Measurements from ENCODE around the gene EFNA3.

The EFNA3 gene

DNA sequence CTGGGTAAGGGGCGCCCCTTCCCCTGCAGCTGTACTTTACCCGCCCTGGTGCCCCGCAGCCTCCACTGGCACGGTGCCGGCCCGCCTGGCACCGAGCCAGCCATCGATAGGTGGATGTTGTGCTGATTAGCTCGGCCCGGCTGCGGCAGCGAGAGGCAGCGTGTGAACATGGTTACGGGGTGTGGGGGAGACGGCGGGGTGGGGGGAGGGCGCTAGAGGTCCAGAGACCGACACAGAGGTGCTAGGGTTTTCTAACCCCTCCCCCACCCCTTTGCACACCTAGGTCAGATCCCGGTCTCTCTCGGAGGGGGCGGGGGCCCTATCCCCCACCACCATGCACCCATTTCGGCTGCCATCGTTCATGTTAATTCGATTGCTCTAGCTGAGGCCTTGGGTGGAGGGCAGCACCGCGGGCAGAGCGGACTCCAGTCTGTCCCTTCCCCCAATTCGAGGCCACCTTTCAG is 8.4 kb upstream of the EFNA3 start:
- Histone ChIP-seq H3K9me3 (ENCODE audit: control insufficient read depth in 2 of 2, low read length in 2 of 2) (no peaks in the 10 kb centered on the region), H3K36me3 (ENCODE audit: control insufficient read depth in 2 of 2, insufficient read depth in 2 of 2, low read length in 2 of 2) (peaks cover 0 to 2% of the 10 kb centered on the region in 2 donors), H3K4me1 (ENCODE audit: control insufficient read depth, insufficient read depth, low read length) (peaks cover 13% of the 10 kb centered on the region), H3K4me3 (ENCODE audit: low read length in 2 of 2) (peak overlapping the region; percentile 71 to 74), H3K27me3 (ENCODE audit: control insufficient read depth in 1 of 2, insufficient read depth in 2 of 2, low read length in 2 of 2) (no peaks in the 10 kb centered on the region), H3K27ac (ENCODE audit: low read length) (peak overlapping the region; percentile 24), H3K9ac (ENCODE audit: low read length in 2 of 2) (peak overlapping the region; percentile 68 to 81)

DNA sequence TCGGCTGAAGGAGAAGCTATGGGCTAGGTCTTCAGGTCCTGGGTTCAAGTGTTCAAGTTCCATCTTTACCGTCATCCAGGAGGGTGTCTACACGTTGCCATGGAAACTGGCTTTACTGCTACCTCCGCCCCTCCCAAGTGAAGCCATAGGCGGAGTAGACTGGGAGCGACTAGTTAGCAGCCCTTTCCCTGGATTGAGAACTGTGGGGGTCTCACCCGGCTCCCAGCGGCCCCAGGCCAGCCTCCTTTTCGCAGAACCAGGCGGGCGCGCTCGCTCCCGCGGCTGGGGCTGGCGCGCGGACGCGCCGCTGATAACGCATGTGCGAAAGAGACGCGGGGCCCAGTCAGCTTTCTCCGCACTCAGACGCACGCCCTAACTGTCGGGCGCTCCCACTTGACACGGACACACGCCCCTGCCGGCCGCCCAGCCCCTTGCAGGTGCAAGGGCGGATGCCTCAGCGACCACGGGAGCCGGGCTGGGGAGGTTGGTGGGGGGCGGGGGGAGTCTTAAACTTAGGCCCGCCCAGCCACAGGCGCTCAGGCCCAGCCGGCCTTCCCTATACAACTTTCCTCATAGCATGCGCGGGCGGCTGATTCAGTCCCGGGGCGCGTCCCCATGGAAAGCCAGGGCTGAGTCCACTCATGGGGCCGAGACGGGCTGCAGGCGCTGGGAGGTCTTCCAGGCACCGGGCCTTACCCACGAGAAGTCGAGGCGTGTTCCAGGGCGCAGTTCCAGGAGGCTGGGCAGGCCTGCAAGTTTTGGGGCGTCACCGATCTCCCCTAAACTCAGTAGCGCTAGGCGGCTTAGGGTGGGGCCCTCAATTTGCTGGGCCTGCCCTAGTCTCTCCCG is 7.7 kb upstream of the EFNA3 start:
- Histone ChIP-seq H3K9me3 (ENCODE audit: control insufficient read depth in 2 of 2, low read length in 2 of 2) (no peaks in the 10 kb centered on the region), H3K36me3 (ENCODE audit: control insufficient read depth in 2 of 2, insufficient read depth in 2 of 2, low read length in 2 of 2) (peaks cover 0 to 2% of the 10 kb centered on the region in 2 donors), H3K27ac (ENCODE audit: low read length) (peak overlapping the region; percentile 24), H3K9ac (ENCODE audit: low read length in 2 of 2) (peak overlapping the region; percentile 68 to 81), H3K4me1 (ENCODE audit: control insufficient read depth, insufficient read depth, low read length) (peaks cover 13% of the 10 kb centered on the region), H3K4me3 (ENCODE audit: low read length in 2 of 2) (peak overlapping the region; percentile 71 to 74), H3K27me3 (ENCODE audit: control insufficient read depth in 1 of 2, insufficient read depth in 2 of 2, low read length in 2 of 2) (no peaks in the 10 kb centered on the region)

DNA sequence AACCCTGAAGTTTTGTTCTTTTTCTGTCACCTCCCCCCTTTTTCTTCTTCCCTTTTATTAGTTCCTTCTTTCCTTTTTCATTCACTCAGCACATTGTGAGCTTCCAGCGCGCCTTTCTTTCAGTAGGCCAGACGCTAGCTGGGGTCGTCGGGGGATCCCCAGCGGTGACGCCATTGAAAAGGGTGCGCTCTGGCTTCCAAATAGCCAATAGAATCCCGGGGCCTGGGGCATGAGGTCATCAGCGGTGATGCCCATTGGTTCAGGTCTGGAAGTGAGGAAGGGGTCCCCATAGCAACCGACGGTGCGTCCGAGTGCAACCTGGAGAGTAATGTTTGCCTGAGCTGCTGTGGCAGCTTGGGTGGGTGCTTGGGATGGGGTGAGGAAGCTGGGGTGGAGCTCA is 6.9 kb upstream of the EFNA3 start:
- H3K9me3 ChIP-seq (ENCODE audit: control insufficient read depth in 2 of 2, low read length in 2 of 2), result no peaks in the 10 kb centered on the region
- peaks cover 0 to 2% of the 10 kb centered on the region in 2 donors for H3K36me3 ChIP-seq (ENCODE audit: control insufficient read depth in 2 of 2, insufficient read depth in 2 of 2, low read length in 2 of 2)
- peak overlapping the region in 1 of 2 donors; percentile 68 for H3K9ac ChIP-seq (ENCODE audit: low read length in 2 of 2)
- H3K27ac ChIP-seq (ENCODE audit: low read length), result no peak overlapping the region
- no peak overlapping the region for H3K4me3 ChIP-seq (ENCODE audit: low read length in 2 of 2)
- peaks cover 13% of the 10 kb centered on the region for H3K4me1 ChIP-seq (ENCODE audit: control insufficient read depth, insufficient read depth, low read length)
- H3K27me3 ChIP-seq (ENCODE audit: control insufficient read depth in 1 of 2, insufficient read depth in 2 of 2, low read length in 2 of 2), result no peaks in the 10 kb centered on the region

DNA sequence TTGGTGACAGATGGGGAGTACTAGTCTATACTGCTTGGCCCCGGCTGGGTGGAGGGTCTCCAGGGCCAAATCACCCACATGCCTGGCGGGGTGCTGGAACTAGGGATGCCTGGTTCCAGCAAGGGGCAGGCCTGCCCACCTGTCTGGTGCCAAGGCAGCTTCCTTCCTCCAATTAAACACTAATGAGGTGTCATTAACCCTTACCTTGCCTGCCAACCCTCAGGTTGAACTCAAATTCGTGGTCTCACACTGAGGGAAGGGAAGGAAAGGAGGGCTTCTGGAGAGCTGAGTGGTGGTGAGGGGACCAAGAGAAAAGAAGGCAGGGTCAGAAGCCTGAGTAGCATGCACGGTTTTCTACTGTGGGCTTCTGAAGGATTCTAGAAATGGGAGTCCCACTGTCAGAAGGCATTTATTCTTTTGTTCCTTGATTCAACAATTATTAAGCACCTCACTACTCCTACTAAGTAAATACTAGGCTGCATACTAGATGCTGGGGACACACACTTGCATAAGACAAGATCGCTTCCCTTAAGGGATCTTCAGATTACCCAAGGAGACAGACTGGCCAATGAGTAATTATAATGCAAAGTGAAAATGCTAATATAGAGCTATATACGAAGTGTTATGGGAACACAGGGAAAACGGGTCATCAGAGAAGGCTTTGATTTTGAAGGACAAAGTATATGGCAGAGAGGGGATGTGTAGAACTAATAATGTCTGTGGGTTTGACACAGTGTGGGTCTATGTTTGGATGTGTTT is 5.9 kb upstream of the EFNA3 start:
- Histone ChIP-seq H3K9ac (ENCODE audit: low read length in 2 of 2) (no peak overlapping the region), H3K9me3 (ENCODE audit: control insufficient read depth in 2 of 2, low read length in 2 of 2) (no peaks in the 10 kb centered on the region), H3K27me3 (ENCODE audit: control insufficient read depth in 1 of 2, insufficient read depth in 2 of 2, low read length in 2 of 2) (no peaks in the 10 kb centered on the region), H3K4me1 (ENCODE audit: control insufficient read depth, insufficient read depth, low read length) (peaks cover 13% of the 10 kb centered on the region), H3K27ac (ENCODE audit: low read length) (no peak overlapping the region), H3K36me3 (ENCODE audit: control insufficient read depth in 2 of 2, insufficient read depth in 2 of 2, low read length in 2 of 2) (no peaks in the 10 kb centered on the region), H3K4me3 (ENCODE audit: low read length in 2 of 2) (no peak overlapping the region)

DNA sequence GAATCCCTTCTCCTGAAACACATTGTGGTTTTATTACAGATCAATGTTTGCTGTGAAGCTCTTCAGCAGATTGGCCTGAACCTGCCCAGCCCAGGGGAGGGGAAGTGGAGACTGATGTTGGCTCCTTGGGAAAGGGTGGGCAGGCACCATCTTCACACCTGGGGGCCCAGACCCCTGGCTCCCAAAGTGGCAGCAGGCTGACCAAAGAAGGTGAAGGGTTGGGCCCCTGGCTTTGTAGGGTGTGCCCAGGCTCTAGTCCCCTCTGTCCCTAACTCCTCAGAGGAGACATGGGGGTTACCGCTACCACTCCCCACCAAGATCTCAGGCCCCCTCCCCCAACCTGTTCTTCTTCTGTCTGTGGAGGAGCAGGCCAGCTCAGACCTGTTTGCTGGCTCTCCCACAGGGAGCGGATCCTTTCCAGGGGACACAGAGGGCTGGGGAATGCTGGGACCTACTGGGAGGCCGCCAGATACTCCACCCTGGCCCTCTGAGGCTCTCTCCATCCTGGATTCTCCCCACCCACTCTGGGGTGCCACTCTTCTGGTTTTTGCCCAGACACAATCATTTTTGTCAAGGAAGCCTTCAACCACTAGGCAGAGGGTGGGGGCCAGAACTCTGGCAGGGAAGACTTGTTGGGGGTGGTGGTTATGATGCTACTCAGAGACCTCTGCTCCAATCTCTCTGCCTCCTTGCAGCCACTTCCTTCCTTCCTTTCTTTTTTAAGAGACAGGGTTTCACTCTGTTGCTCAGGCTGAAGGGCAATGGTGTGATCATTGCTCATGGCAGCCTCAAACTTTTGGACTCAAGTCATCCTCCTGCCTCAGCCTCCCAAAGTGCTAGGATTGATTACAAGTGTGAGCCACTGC is 5.0 kb upstream of the EFNA3 start:
- H3K36me3 ChIP-seq (ENCODE audit: control insufficient read depth in 2 of 2, insufficient read depth in 2 of 2, low read length in 2 of 2), result no peaks in the 10 kb centered on the region
- no peaks in the 10 kb centered on the region for H3K27me3 ChIP-seq (ENCODE audit: control insufficient read depth in 1 of 2, insufficient read depth in 2 of 2, low read length in 2 of 2)
- no peak overlapping the region for H3K27ac ChIP-seq (ENCODE audit: low read length)
- H3K4me3 ChIP-seq (ENCODE audit: low read length in 2 of 2), result no peak overlapping the region
- H3K4me1 ChIP-seq (ENCODE audit: control insufficient read depth, insufficient read depth, low read length), result peaks cover 15% of the 10 kb centered on the region
- H3K9ac ChIP-seq (ENCODE audit: low read length in 2 of 2), result no peak overlapping the region
- H3K9me3 ChIP-seq (ENCODE audit: control insufficient read depth in 2 of 2, low read length in 2 of 2), result no peaks in the 10 kb centered on the region

DNA sequence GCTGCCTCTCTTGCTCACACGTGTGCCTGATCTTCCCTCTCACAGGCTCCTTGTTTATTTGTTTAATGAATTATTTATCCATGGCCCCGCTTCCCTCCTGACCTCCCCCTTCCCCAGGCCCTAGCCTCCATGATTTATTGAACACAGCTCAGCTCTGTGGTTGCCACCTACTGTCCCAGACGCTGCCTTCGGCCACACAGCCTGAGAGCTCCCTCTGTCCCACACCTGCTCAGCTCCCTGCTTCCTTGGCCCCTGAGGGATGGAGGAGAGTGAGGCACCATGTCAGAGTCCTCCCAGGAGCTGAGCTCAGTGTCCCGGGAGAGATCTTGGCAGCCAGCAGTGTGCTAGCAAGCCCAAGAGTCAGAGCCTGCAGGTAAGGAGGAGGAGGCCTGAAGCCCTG is 3.1 kb upstream of the EFNA3 start:
- Histone ChIP-seq H3K9me3 (ENCODE audit: control insufficient read depth in 2 of 2, low read length in 2 of 2) (no peaks in the 10 kb centered on the region), H3K4me3 (ENCODE audit: low read length in 2 of 2) (no peak overlapping the region), H3K4me1 (ENCODE audit: control insufficient read depth, insufficient read depth, low read length) (peaks cover 30% of the 10 kb centered on the region), H3K9ac (ENCODE audit: low read length in 2 of 2) (no peak overlapping the region), H3K36me3 (ENCODE audit: control insufficient read depth in 2 of 2, insufficient read depth in 2 of 2, low read length in 2 of 2) (no peaks in the 10 kb centered on the region), H3K27me3 (ENCODE audit: control insufficient read depth in 1 of 2, insufficient read depth in 2 of 2, low read length in 2 of 2) (peaks cover 12 to 17% of the 10 kb centered on the region in 2 donors), H3K27ac (ENCODE audit: low read length) (no peak overlapping the region)

DNA sequence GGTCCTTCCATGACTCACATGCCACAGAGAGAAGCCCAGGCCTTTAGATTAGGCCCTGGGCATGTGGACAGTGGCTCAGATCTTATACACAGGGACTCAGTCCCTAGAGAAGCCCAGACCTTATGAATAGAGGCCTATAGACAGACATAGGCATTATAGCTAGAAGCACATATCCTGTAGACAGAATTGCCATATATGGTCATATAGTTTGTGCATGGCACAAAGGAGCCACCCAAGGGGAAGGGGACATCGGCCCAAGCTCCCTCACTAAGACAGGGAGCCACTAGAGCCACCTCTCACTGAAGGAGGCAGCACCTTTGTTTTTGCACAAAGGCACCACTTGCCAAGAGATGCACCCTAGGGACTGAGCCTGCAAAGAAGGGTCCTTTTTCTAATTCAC is 2.3 kb upstream of the EFNA3 start:
- Histone ChIP-seq H3K4me1 (ENCODE audit: control insufficient read depth, insufficient read depth, low read length) (peaks cover 30% of the 10 kb centered on the region), H3K4me3 (ENCODE audit: low read length in 2 of 2) (no peak overlapping the region), H3K36me3 (ENCODE audit: control insufficient read depth in 2 of 2, insufficient read depth in 2 of 2, low read length in 2 of 2) (no peaks in the 10 kb centered on the region), H3K27me3 (ENCODE audit: control insufficient read depth in 1 of 2, insufficient read depth in 2 of 2, low read length in 2 of 2) (peaks cover 20 to 25% of the 10 kb centered on the region in 2 donors), H3K9ac (ENCODE audit: low read length in 2 of 2) (no peak overlapping the region), H3K27ac (ENCODE audit: low read length) (no peak overlapping the region), H3K9me3 (ENCODE audit: control insufficient read depth in 2 of 2, low read length in 2 of 2) (no peaks in the 10 kb centered on the region)

DNA sequence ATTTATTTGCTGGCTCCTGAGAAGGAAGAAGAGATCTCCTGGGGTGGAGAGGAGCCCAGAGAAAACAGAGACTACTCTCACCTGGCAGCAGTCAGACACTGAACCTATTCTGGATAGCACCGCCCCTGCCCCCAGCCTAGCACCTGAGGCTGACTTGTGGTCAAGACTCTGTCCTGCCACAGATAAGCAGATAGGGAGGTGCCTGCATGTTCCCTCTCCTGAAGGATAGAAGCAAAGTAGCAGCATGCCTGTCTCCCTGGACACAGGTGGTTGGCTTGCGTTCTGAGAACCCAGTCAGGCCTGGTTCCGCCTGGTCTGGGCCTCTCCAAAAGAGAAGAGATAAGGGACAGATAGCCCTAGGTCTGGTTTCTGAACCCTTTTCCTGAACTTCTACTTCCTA is 1.3 kb upstream of the EFNA3 start:
- Histone ChIP-seq H3K4me1 (ENCODE audit: control insufficient read depth, insufficient read depth, low read length) (peaks cover 37% of the 10 kb centered on the region), H3K9me3 (ENCODE audit: control insufficient read depth in 2 of 2, low read length in 2 of 2) (no peaks in the 10 kb centered on the region), H3K27ac (ENCODE audit: low read length) (no peak overlapping the region), H3K4me3 (ENCODE audit: low read length in 2 of 2) (no peak overlapping the region), H3K27me3 (ENCODE audit: control insufficient read depth in 1 of 2, insufficient read depth in 2 of 2, low read length in 2 of 2) (peaks cover 26 to 35% of the 10 kb centered on the region in 2 donors), H3K9ac (ENCODE audit: low read length in 2 of 2) (no peak overlapping the region), H3K36me3 (ENCODE audit: control insufficient read depth in 2 of 2, insufficient read depth in 2 of 2, low read length in 2 of 2) (no peaks in the 10 kb centered on the region)

DNA sequence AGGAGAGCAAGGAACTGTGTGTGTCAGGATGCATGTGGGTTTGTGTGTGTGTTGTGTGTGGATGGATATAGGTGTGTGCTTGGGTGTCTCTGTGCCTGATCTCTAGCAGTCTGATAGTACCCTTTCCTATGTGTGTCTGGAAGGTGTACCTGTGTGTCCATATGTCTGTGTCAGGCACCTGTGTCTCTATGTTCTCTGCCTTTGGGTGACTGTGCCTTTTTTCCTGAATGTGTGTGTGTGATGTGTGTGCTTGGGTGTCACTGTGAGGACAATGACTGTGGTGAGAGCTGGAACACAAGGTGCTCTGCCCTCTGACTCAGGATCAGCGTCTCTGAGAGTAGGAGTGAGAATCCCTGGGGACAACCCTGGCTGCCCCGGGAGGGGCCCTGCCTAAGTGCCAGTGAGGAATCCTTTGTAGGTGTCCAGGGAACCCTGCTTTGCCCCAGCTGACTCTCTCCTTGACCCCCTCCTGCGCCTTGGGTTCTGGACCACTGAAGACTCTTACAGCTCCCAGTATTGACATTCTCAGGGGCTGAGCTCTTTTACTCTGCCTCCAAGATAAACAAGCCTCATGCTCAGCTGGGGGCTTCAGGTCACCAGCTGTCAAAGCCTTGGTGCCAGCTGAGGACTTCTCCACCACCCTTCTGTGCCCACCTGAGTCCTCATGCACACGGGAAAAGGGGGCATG is 735 bp upstream of the EFNA3 start:
- no peak overlapping the region for H3K27ac ChIP-seq (ENCODE audit: low read length)
- peak overlapping the region in 1 of 2 donors; percentile 64 for H3K4me3 ChIP-seq (ENCODE audit: low read length in 2 of 2)
- H3K27me3 ChIP-seq (ENCODE audit: control insufficient read depth in 1 of 2, insufficient read depth in 2 of 2, low read length in 2 of 2), result peaks cover 32 to 40% of the 10 kb centered on the region in 2 donors
- no peaks in the 10 kb centered on the region for H3K9me3 ChIP-seq (ENCODE audit: control insufficient read depth in 2 of 2, low read length in 2 of 2)
- peaks cover 43% of the 10 kb centered on the region for H3K4me1 ChIP-seq (ENCODE audit: control insufficient read depth, insufficient read depth, low read length)
- H3K36me3 ChIP-seq (ENCODE audit: control insufficient read depth in 2 of 2, insufficient read depth in 2 of 2, low read length in 2 of 2), result no peaks in the 10 kb centered on the region
- no peak overlapping the region for H3K9ac ChIP-seq (ENCODE audit: low read length in 2 of 2)

DNA sequence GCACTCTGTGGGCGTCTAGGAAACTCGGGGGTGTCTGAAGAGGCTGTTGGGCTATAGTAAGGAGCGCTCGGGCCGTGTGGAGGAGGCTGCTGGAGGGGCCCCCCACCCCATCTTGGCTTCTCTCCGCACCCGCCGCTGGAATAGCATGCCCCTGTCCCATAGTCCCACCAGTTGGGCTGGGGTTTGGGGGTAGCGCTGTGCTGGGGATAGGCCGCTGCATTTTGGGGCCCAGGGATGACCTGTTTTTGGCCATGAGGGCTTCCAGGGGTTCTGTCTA is 511 bp downstream of the EFNA3 start:
- Histone ChIP-seq H3K4me3 (ENCODE audit: low read length in 2 of 2) (peak overlapping the region in 1 of 2 donors; percentile 64), H3K4me1 (ENCODE audit: control insufficient read depth, insufficient read depth, low read length) (peaks cover 45% of the 10 kb centered on the region), H3K9me3 (ENCODE audit: control insufficient read depth in 2 of 2, low read length in 2 of 2) (no peaks in the 10 kb centered on the region), H3K36me3 (ENCODE audit: control insufficient read depth in 2 of 2, insufficient read depth in 2 of 2, low read length in 2 of 2) (no peaks in the 10 kb centered on the region), H3K27ac (ENCODE audit: low read length) (no peak overlapping the region), H3K9ac (ENCODE audit: low read length in 2 of 2) (no peak overlapping the region), H3K27me3 (ENCODE audit: control insufficient read depth in 1 of 2, insufficient read depth in 2 of 2, low read length in 2 of 2) (peaks cover 44 to 53% of the 10 kb centered on the region in 2 donors)

Data from stomach smooth muscle (tissue), 2 donors.